NCI-H1694 treated with DMSO at 0.1 percent for 48 hours (cell line): ENCODE measurements around the gene FXYD6.
"Not testable (repeated sequence)": the region's sequence is repeated elsewhere in the genome, so short reads cannot be mapped to it uniquely, and the experiment has no call there.

ENCODE experiments used
- DNase-seq: peaks from one replicate; lab custom pipeline; 2025; lab: John Stamatoyannopoulos, UW

Gene FXYD6

GRCh38 chr11:117816151-117816741 is 60.2 kb downstream of the FXYD6 start:
- DNase-seq, result no peak

DNA sequence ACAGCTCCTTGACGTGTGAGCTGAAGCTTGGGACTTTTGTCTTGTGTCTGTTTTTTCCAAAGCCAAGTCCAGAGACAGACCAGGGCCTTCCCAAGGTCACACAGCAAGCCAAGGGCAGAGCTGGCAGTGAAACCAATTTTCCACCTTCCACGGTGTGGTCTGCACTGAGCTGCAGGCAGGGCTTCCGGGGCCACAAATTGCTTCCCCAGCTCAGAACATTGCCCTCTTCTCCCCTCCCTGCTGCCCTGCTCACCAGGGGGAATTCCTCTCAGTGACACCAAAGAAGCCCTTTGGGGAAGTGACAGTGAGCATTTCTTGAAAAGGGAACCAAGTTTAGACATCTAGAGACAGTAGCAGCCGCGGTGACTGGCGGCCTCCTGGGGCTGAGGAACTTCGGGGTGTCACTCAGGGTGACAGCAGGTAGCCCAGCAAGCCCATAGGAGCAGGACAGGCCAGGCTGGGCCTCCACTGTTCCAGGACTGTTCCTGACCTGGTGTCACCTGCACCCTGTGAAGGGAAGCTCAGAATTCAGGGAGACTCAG is 61.1 kb downstream of the FXYD6 start:
- no peak for DNase-seq

DNA sequence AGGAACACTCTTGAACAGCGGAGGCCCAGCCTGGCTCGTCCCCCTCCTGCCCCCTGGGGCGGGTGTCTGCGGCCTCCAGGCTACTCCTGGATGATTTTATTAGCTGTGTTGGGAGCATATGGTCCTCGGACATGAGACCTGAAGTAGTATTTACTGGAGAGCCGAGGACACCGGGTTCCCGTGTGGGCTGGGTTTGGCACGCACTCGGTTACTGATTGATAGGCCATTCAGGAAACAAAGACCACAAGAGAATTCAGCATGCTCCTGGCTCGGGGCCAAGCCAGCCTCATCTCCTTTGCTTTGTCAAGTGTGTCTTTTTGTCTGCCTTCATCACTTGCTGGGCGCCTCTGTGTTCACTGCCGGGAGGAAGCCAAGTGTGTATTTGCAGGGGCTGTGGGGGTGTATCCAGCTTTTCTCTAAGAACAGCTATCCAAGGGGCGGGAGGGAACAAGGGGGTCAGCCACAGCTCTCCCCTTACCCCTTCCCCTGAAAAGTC is 61.6 kb downstream of the FXYD6 start:
- DNase-seq, result no peak

DNA sequence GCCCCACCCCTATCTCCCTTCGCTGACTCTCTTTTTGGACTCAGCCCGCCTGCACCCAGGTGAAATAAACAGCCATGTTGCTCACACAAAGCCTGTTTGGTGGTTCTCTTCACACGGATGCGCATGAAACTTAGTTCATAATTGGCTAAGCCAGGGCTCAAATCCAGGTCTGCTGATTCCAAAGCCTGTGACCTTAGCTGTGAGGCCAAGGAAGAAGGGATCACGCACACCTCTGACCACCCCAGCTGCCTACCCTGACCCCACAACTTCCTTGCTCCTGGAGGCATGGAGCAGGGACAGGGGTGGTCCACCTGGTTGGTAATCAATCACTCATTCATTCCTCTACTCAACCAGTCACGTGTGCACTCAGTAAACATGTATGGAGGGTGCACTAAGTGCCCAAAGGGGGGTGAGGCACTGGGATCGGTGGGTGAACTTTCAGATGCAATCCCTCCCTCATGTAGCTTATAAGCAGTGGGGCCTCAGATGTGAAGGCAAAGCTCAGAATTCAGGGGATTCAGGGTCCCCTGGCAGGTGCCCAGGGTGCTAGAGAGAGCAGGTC is 62.2 kb downstream of the FXYD6 start:
- DNase-seq, result no peak

DNA sequence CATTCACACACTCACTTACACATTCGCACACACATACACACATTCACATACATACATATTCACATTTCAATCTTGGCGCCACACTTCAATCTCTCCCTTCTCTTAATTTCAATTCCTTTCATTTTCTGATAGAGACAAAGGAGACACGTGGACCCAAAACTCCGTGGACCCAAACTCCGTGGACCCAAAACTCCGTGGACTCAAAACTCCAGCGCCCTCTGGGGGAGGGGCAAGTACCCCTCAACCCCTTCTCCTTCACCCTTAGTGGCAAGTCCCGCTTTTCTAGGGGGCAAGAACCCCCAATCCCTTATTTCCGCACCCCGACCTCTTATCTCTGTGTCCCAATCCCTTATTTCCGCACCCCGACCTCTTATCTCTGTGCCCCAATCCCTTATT is 66.4 kb downstream of the FXYD6 start:
- not testable (repeated sequence) for DNase-seq

DNA sequence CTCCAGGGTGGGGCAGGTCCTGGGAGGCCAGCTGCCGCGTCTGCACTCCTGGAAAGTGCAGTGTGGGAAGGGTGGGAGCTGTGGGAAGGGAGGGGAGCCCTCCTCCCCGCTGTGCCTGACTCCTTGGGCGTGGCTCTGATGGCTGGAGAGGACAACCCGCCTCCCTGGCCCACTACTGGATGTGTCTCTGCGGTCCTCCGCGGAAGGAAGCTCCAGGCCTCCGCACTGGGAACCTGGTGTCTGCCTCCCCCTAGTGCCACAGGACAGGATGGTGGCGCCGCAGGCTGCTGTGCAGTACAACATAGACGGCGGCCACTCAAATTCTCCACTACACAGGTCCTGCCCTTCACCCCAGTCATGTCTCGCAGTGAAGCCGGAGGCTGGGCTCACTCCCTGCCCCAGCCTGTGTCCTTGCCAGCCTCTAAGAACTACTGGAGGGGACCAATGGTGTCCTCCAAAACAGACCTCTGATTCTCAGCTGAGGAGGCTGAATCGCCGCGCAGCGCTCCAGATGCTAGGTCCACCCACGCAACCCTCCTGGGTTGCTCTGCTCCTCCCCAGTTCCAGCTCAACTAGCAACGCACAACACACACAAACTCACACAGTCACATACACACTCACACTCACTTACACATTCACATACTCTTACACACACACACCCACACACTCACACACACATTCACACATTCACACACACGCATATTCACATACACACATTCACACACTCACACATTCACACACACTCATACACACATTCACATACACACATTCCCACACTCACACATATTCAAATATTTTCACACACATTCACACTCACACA is 67.0 kb downstream of the FXYD6 start:
- no peak for DNase-seq

DNA sequence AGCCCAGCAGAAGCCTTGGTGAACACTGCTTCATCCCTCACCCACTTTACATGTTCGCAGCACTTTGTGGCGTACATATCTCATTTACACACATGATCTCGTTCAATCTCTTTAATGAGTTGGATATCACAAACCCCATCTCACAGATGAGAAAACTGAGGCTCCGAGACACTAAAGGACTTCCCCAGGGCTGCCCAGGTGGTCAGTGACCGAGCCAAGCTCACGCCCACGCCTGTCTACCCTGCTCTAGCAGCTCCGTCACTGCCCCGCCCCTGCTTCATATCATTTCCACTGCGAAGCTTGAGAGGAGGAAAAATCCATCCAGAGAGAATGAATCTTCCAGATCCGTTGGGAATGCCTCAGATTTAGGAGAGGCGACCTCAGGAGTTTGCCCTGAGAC is 67.7 kb downstream of the FXYD6 start:
- DNase-seq, result no peak

- no peak for DNase-seq
These were observed 68.8 kb downstream of the FXYD6 start for GRCh38 chr11:117807482-117808327.

DNA sequence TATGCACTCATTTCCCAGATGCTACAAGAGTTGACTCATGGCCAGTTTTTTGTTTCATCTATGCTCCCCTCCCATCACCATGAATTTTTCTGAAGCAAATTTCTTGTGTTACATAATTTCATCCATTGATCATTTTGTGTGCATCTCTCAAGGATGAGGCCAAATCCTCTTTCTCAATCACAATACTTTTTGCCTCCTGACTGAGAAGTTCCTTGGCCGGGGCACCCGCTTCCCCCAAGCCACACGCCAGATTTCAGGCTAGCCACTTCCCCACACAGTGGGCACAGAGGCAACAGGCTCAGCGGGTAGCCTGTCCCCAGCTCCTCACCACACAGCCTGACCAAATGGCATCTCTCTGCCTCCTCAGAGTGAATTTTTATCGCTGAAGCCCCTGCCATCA is 69.6 kb downstream of the FXYD6 start:
- no peak for DNase-seq

- no peak for DNase-seq
These were observed 71.4 kb downstream of the FXYD6 start for GRCh38 chr11:117805045-117805444.

- DNase-seq, result no peak
These were observed 72.6 kb downstream of the FXYD6 start for GRCh38 chr11:117803896-117804295.

DNA sequence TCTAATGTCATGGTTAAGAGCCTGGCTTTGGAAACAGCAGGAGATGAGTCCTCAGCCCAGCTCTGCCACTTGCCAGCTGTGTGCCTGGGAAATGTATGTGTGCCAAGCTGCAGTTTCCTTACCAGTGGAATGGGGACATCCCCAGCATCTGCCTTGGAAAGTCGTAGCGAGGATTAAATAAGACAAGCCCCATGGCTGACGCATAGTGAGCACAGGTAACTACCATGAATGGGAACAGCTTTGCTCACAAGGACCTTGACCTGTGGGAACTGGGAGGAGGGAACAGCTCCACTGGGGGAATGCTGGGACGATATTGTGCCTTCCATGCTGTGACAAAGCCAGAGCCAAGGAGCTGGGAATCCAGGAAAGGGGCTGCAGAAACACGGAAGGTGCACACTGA is 76.8 kb downstream of the FXYD6 start:
- DNase-seq, result no peak

GRCh38 chr11:117796872-117797529 is 79.5 kb downstream of the FXYD6 start, which contains the start of gene DSCAML1:
Gene DSCAML1, minus strand, starts transcription at chr11:117797216. Its CDS starts 137 bp downstream, at chr11:117797079.
- DNase-seq, result no peak

DNA sequence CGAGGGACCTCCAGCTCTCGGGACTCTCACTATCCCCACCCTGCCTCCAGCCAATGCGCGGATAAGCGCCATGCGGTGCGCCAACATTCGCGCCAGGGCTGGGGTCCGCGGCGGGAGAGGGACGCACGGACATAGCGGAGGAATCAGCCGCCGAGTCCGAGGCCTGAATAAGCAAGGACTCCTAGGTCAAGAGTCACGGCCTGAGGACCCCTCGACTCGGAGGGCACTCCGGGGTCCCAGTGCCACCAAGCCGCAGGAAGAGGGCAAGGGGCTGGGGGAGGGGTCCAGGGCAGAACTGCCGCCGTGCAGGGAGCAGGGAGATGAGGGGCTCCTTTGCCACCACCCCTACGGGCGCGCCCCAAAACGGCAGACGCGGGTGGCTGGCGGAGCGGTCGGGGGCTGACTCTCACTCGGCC is 80.0 kb downstream of the FXYD6 start:
- no peak for DNase-seq

DNA sequence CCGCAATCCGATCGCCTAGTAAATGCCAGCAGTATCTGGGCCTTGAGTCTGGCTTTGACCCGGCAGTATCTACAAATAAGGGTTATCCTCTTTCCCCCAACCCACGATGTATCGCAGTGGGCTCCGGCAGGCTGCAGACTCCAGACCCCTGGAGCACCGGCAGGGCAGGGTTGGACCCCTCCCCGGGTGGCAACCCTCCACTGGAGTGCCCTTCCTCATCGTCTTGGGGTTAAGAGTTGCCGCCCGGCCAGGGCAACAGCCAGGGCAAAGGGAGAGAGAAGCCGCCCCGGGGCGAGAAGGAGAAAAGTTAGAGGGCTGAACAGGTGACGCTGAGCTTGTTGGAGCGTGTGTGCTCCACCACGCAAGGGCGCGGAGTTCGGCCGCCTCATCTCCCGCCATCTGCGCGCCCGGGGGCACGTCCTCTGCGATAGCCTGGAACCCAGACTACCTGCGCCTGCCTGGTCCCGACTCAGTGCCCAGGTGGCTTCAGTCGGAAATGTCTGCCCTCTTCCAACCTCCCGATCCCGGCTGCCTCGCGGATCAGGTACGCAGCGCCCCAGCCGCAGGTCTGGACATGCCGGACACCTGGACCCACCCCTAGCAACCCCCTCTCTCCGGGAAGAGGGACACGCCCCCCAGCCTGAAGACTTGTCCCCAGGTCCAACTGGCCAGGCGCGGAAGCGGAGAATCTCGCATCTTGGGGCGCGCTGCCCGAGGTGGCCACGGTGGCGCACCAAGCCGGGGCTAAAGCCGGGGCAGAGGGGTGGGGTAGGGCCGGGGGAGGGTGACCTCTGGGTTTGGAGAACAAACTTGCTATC is 80.6 kb downstream of the FXYD6 start:
- DNase-seq, result no peak

DNA sequence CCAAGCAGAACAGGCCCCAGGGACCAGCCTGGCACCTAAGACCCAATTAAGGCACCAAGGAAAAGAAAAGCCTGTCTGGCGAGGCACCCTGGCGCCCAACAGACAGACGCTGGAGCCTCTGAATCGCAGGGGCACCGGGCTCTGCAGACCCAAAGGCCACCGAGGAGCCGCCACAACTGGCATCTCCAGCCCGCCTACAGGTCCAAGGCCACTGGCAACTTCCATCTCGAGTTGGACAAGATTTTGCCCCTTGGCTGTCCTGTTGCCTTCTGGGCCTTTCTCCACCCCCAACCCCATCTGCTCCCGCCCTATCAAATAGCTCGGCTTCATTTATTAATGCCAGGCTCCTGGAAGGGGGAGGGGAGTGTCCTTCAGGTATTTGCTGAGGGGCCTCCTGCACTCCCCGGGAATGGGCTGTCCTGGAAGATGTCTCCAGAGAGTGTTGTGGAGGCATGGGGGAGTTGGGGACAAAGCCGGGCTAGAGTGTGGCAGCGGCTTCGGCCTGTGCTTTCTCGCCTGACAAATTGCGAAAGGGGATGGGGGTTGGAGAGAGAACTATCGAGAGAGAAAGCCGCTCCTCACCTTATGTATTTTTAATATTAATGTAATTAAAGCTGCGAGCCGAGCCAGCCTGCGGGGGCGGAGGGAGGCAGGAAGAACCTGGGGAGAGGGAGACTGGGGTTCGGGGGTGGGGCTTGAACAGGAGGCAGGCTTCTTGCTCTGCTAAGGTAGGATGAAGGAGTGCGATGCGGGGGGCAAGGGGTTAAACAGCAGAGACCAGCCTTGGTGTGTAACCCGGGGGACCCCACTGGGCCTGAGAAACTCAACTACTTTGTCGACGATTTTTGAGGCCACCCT is 81.5 kb downstream of the FXYD6 start:
- DNase-seq, result no peak

DNA sequence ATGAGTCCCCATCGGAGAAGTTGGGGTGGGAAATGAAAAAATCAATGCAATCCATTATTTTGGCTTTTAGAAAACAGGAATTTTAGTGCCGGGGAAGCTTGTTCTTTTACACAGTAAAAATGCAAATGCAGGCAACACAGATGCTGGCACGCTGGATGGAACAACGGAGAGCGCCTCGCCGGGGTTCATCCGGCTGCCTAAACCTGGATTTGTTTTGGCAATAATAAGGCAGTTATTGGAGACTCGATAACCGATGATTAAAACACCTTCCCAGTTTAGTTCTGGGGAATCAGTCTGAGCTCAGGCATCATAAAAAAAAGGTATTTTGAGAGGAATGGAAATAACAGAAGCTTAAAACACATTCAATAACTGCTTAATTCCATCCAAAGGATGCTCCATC is 82.3 kb downstream of the FXYD6 start:
- DNase-seq, result no peak

- DNase-seq, result no peak
These were observed 82.9 kb downstream of the FXYD6 start for GRCh38 chr11:117793583-117793982.

DNA sequence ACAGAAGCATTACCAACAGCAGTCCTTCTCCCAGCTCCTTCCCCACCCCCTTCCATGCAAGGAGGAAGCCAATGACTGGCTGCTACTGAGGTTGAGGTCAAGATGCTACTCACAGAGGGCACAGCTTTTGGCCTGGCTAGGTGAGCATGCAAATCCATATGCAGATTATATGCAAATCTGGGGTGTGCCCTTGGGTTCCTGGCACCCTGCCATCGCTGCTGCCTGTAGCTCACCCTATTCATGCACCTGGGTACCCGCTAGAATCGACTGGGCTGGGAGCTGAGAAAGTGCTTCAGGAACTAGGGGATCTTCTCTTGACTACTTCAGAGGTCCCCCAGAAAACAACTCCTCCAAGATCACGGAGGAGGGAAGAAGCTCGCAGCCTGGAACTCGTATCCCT is 83.5 kb downstream of the FXYD6 start:
- no peak for DNase-seq

- DNase-seq, result no peak
These were observed 84.2 kb downstream of the FXYD6 start for GRCh38 chr11:117792241-117792640.
